Left kidney (tissue), 2 donors: ENCODE results near the gene FOXP1. TPM values are rescaled to one million over a fixed set of nuclear protein-coding genes. Genes with fewer than 3 reads are reported as not detected.

ENCODE experiments used
- DNase-seq: peaks from one replicate; pipeline ENCODE4 v3.0.0-alpha.2; 2013
- polyA plus RNA-seq: library from polyadenylated mRNA; unstranded; fragments of 120-200 nt; gene quantifications from one replicate; pipeline ENCODE4 v1.2.1, GENCODE V29; 2013; ENCODE audit not compliant: insufficient read length

The FOXP1 gene
- polyA plus RNA-seq, 1 donor, result 46.7 TPM

GRCh38 chr3:71175691-71176365, 407.7 kb downstream of the FOXP1 start:
- DNase-seq, result no peak

GRCh38 chr3:71172951-71173350, 410.6 kb downstream of the FOXP1 start:
- no peak for DNase-seq

- no peak for DNase-seq
Measured at GRCh38 chr3:71172189-71172588, 411.3 kb downstream of the FOXP1 start.

- DNase-seq, result no peak
Measured at GRCh38 chr3:71171247-71171646, 412.3 kb downstream of the FOXP1 start.

- no peak for DNase-seq
Measured at GRCh38 chr3:71168880-71169411, 414.6 kb downstream of the FOXP1 start.

- no peak for DNase-seq
Measured at GRCh38 chr3:71168121-71168721, 415.3 kb downstream of the FOXP1 start.

GRCh38 chr3:71166339-71167240, 416.9 kb downstream of the FOXP1 start:
- DNase-seq, result no peak

- DNase-seq, result no peak
Measured at GRCh38 chr3:71164881-71165280, 418.6 kb downstream of the FOXP1 start.

GRCh38 chr3:71163198-71163918, 420.2 kb downstream of the FOXP1 start:
- DNase-seq, result no peak

GRCh38 chr3:71162221-71162620, 421.3 kb downstream of the FOXP1 start:
- DNase-seq, result no peak

- DNase-seq, result no peak
Measured at GRCh38 chr3:71160785-71161546, 422.6 kb downstream of the FOXP1 start.

GRCh38 chr3:71156062-71156665, 427.4 kb downstream of the FOXP1 start:
- no peak for DNase-seq

GRCh38 chr3:71154846-71155245, 428.7 kb downstream of the FOXP1 start:
- no peak for DNase-seq

- no peak for DNase-seq
Measured at GRCh38 chr3:71153713-71154112, 429.8 kb downstream of the FOXP1 start.

- DNase-seq, result no peak
Measured at GRCh38 chr3:71152892-71153265, 430.6 kb downstream of the FOXP1 start.

GRCh38 chr3:71152039-71152891, 431.3 kb downstream of the FOXP1 start:
- no peak for DNase-seq

- DNase-seq, result no peak
Measured at GRCh38 chr3:71149959-71150954, 433.3 kb downstream of the FOXP1 start.

GRCh38 chr3:71148455-71149060, 435.0 kb downstream of the FOXP1 start:
- DNase-seq, result no peak
